GM23248 (cell line): ENCODE measurements around the gene CHRNA4.

Experiments
- EZH2 ChIP-seq: fragments of 200-600 bp; sonication (generic); IDR thresholded peaks from 2 replicates; pipeline ENCODE4 v1.6.1; 2018; ENCODE audit warnings: antibody characterized with exemption, mild to moderate bottlenecking; ENCODE audit not compliant: insufficient read depth, poor library complexity, severe bottlenecking
- EZH2phosphoT487 ChIP-seq: fragments of 200-600 bp; sonication (generic); IDR thresholded peaks from 2 replicates; pipeline ENCODE4 v1.6.1; 2018; ENCODE audit warnings: antibody characterized with exemption, moderate library complexity, mild to moderate bottlenecking, low read depth; ENCODE audit not compliant: insufficient read depth

- TF ChIP-seq EZH2phosphoT487, result no peak
- TF ChIP-seq EZH2, result no peak
Measured at GRCh38 chr20:63305393-63305792, 55.8 kb downstream of the CHRNA4 start.
